Posterior vena cava (tissue), 2 donors: ENCODE results near the gene ERN1. TPM values are rescaled to one million over a fixed set of nuclear protein-coding genes. Genes with fewer than 3 reads are reported as not detected.
"Not testable (repeated sequence)": the region's sequence is repeated elsewhere in the genome, so short reads cannot be mapped to it uniquely, and the experiment has no call there.

Experiments used
- DNase-seq: peaks from one replicate; pipeline ENCODE4 v3.0.0-alpha.2; 2020; ENCODE audit warnings: low spot score
- intact Hi-C, 2 donors: fragments of 100-400 bp; cut with DNase I; formaldehyde crosslinking; loops; one replicate each; pipeline versions ENCODE4 v1.14.1 to v1.14.2; 2022 to 2023
- total RNA-seq, 2 donors: library from RNA; stranded (reverse); fragmentation: NEBNext Ultra II Directional; extraction: Animal tissue kit (Norgen Biotek cat#: 25700); gene quantifications; one replicate each; pipeline ENCODE4 v1.2.1, GENCODE V29; 2021
- donor health status: DM: yes; HTN: yes; CAD: no.
- donor health status: DM: yes; HTN: yes; CAD: no.

Gene ERN1
- total RNA-seq, 2 donors from 2014 or later, result 17.2 to 18.6 TPM

DNA sequence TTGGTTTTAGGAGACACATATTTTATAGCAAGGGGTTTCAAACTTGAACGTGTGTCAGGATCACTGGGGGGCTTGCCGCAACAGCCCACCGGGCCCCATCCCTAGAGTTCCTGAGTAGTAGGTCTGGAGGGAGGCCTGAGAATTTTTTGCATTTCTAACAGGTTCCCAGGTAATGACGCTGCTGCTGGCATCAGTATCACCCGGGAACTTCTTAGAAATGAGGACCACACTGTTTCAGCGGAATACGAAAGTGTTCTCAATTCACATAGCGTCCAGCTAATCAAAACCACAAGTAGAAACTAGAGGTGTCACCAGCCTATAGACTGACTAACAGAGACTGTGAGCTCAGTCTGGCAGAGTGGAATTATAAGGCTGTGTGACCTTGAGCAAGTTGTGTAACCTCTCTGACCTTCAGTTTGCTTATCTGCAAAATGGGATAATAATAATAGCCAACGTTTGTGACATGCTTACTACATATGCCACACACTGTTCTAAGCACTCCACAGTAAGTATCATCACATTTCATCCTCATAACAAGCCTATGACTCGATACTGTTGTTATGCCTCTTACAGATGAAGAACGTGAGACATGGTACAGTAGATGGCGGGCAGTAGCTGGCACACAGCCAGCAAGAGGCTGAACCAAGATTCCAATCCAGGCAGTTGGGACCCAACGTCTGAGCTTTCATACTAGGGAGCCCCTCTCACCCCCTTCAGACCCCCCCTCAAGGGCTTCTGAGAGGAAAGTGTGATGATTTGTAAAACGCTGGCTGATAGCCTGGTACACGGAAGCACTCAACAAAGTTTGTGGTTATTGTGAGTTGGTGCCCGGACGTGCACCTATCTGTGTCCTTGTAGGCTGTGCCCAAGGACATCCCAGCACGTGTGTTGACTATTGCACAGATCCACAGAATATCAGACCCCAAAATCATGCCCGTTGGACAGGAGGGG lies 104.9 kb downstream of the ERN1 start:
- intact Hi-C loops, result loop anchor here (10.0 kb wide), 3 partner anchors 90 to 260 kb away; partner anchors contain the start of genes CD79B (in 1 of the 2), CSHL1 (in 1 of the 2) and GH1 (in 1 of the 2)
- peak; percentile 79 for DNase-seq

- intact Hi-C loops, result loop anchor here (10.0 kb wide), 3 partner anchors 89 to 261 kb away; partner anchors contain the start of genes CD79B (in 1 of the 2), CSHL1 (in 1 of the 2) and GH1 (in 1 of the 2)
- DNase-seq, result peak; percentile 8
Observed at GRCh38 chr17:64024215-64024654, 105.7 kb downstream of the ERN1 start.

DNA sequence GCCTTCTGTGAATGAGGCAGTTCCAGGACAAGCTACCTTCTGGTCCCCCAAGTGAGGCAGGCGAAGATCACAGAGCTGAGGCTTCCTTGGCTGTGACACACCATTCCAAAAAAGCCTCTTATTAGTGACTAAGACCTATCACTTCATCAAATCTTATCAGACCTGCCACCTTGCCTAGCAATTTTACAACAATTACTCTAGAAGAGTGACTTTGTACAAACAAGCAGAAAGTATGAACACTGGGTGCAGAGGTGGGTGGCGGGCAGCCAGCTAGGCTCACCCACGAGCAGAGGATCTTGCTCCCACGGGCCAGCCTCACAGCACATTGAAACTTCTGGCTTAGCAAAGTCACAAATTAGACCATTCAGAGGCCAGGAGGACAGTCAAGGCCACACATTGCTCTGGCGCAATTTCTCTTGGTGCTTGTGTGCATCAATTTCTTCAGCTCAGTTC lies 107.3 kb downstream of the ERN1 start:
- intact Hi-C loops, result loop anchor here (10.0 kb wide), 3 partner anchors 88 to 262 kb away; partner anchors contain the start of genes CD79B (in 1 of the 2), CSHL1 (in 1 of the 2) and GH1 (in 1 of the 2)
- no peak for DNase-seq

DNA sequence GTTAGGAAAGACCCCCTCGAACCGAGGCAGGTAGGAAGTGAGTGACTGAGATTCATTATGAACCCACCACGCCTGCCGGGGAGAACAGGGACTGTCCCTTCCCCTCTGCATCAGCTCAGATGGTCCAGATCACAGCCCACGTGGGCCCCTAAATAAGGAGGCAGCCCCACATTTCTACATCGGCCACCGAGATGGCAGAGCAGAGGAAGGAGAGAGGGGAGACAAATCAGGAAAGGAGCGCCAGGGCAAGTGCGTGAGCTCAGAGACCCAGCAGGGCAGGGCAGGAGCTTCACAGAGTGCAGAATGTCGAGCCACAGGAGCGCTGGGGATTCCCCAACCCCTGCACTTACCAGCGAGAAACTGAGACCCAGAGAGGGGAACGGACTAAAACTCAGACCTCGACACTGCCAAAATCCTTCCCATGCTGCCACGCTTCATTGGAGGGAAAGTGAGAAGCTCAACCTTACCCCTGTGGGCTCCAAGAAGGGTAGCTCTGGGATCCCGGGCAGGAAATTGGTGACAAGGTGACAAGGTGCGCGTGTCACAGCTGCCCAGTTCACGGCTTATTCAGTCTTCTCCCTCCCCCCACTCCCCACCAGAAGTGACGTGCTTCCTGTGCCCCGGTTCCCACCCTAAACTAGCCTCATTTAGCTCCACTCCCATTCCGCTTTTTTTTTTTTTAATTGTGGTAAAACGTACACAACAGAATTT lies 109.7 kb downstream of the ERN1 start, which contains the start of gene ICAM2:
ICAM2 (minus strand) TSS at position 578 of the 711 bp plus-strand sequence. CDS start 13,942 bp downstream, outside the sequence.
- no peak for DNase-seq
- intact Hi-C loops, result loop anchor here (10.0 kb wide), 3 partner anchors 85 to 265 kb away; partner anchors contain the start of genes CD79B (in 1 of the 2), CSHL1 (in 1 of the 2) and GH1 (in 1 of the 2)

DNA sequence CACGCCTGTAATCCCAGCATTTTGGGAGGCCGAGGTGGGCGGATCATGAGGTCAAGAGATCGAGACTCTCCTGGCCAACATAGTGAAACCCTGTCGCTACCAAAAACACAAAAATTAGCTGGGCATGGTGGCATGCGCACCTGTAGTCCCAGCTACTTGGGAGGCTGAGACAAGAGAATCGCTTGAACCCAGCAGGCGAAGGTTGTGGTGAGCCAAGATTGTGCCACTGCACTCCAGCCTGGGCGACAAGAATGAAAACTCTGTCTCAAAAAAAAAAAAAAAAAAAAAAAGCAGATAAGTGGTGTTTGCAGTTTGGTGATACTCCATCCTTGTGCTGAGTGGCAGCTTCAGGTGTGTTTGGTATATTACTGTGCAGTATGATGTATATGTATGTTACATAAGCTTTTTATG lies 110.4 kb downstream of the ERN1 start:
- DNase-seq, result not testable (repeated sequence)

DNA sequence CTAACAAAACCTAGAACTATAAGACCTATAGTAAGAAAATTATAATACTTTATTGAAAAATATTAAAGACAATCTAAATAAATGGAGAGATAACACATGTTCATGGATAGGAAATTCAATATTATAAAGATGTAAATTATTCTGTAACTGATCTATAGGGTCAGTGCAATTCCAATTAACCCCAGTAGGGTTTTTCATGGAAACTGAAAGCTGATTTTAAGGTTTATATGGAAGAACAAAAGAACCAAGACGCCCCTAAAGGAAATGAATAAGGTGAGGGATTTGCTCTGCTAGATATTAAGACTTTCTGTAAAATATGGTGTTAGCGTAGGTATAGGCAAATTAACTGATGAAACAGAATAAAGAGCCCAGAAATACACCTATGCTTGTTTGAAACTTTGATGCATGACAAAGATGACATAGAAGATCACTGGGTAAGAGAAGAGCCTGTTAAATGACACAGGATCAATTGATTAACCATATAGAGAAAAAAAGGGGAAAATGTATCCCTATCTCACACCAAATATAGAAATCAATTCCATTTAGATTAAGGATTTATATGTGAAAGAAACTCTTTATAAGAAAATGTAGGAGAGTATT lies 112.5 kb downstream of the ERN1 start:
- DNase-seq, result no peak
- intact Hi-C loops, result no loop called here

More for the DNA sequence above, 110.4 kb downstream of the ERN1 start:
- intact Hi-C loops, result not testable (repeated sequence)

GRCh38 chr17:64016974-64017373 lies 113.0 kb downstream of the ERN1 start:
- no peak for DNase-seq
- intact Hi-C loops, result no loop called here

- intact Hi-C loops, result no loop called here
- no peak for DNase-seq
Observed at GRCh38 chr17:64016231-64016784, 113.6 kb downstream of the ERN1 start.

GRCh38 chr17:64015447-64015846 lies 114.5 kb downstream of the ERN1 start:
- intact Hi-C loops, result no loop called here
- no peak for DNase-seq

GRCh38 chr17:64009571-64010402 lies 120.2 kb downstream of the ERN1 start:
- intact Hi-C loops, result no loop called here

DNA sequence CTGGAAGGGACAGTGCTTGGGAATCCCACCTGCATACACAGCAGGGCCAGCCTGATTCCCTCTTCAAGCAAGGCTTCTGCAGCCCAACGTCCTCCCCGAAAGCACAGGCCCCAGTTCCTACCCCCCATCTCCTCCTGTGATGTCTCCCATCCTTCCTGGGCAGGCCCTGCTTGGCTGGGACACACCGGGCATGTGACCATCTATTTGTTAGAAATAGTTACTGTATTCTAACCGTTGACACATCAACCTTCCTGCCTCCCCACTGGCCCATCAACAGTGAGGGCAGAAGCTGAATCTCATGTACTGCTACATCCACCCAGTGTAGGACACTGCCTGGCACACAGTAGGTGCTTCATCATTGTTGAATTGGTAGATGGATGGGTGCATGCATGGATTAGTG lies 121.1 kb downstream of the ERN1 start:
- intact Hi-C loops, result no loop called here

More at GRCh38 chr17:64009571-64010402, 120.2 kb downstream of the ERN1 start:
- no peak for DNase-seq

DNA sequence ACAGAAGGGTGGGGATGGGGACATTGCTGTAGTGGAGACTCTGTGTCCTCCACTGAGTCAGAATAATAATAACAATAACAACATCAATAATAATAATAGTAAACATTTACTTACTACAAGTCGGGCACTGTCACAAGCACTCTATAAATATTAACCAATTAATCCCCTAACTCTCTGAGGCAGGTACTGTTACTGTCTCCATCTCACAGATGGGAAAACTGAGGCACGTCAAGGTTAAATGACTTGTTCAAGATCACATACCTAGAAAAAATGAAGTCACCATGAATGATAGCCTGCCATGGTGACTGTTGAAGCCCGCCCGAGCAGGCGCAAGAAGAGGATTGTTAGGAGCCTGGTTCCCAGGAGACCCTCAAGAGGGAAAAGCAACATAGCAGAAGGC lies 121.6 kb downstream of the ERN1 start:
- intact Hi-C loops, result no loop called here

More for the DNA sequence above, 121.1 kb downstream of the ERN1 start:
- no peak for DNase-seq

GRCh38 chr17:64007838-64008282 lies 122.1 kb downstream of the ERN1 start:
- intact Hi-C loops, result no loop called here
- DNase-seq, result peak; percentile 76

More for the DNA sequence above, 121.6 kb downstream of the ERN1 start:
- no peak for DNase-seq

DNA sequence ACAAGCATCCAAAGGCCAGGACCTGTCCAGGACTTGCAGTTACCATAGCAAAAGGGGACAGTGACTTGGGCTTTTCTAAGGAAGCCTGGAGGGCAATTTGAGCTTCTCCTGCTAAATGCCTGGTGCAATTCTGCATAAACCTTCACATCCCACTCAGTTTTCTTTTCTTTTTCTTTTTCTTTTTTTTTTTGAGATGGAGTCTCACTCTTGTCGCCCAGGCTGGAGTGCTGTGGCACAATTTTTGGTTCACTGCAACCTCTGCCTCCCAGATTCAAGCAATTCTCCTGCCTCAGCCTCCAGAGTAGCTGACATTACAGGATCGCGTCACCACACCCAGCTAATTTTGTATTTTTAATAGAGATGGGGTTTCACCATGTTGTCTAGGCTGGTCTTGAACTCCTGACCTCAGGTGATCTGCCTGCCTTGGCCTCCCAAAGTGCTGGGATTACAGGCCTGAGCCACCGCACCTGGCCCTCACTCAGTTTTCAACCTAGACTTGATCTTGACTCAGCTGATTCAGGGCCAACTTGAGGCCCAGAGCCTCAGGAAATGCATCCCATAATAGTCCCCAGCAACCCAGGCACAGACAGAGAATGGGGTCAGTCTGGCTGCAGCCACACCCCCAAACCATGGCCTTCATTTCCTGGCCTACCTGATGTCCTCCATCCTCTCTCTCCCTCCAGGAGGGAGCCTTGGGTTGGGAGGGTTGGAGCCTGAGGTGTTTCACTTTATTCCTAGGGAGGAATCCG lies 122.7 kb downstream of the ERN1 start:
- intact Hi-C loops, DNase-seq: not testable (repeated sequence)

GRCh38 chr17:64006361-64007088 lies 123.4 kb downstream of the ERN1 start:
- DNase-seq, result peak; percentile 85
- intact Hi-C loops, result no loop called here

- intact Hi-C loops, result no loop called here
Observed at GRCh38 chr17:64005734-64006167, 124.2 kb downstream of the ERN1 start.

More at GRCh38 chr17:64005734-64006167, 124.2 kb downstream of the ERN1 start:
- peak; percentile 69 for DNase-seq
